Activated effector memory CD4-positive, alpha-beta T cell treated with Interleukin-2 at 50 U/mL for 16 hours (primary cell): ENCODE measurements around the gene CDK11A.
"Not testable (repeated sequence)": the region's sequence is repeated elsewhere in the genome, so short reads cannot be mapped to it uniquely, and the experiment has no call there.

ENCODE experiments used
- DNase-seq: peaks from one replicate; pipeline ENCODE4 v3.0.0-alpha.2; 2020

CDK11A gene

DNA sequence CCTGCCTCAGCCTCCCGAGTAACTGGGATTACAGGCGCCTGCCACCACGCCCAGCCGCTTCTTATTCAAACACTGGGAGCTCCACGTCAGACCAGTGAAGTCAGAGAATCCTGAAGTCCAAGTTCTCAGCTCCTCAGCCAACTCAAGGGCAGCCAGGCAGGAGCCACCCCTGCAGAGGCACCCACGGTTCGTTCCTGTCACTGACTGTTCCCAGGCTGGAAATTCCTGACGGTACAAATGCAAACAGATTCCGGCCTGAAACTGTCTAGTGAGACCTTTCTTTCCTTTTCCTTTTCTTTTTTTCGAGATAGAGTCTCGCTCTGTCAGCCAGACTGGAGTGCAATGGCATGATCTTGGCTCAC lies 43.3 kb downstream of the CDK11A start:
- no peak for DNase-seq

DNA sequence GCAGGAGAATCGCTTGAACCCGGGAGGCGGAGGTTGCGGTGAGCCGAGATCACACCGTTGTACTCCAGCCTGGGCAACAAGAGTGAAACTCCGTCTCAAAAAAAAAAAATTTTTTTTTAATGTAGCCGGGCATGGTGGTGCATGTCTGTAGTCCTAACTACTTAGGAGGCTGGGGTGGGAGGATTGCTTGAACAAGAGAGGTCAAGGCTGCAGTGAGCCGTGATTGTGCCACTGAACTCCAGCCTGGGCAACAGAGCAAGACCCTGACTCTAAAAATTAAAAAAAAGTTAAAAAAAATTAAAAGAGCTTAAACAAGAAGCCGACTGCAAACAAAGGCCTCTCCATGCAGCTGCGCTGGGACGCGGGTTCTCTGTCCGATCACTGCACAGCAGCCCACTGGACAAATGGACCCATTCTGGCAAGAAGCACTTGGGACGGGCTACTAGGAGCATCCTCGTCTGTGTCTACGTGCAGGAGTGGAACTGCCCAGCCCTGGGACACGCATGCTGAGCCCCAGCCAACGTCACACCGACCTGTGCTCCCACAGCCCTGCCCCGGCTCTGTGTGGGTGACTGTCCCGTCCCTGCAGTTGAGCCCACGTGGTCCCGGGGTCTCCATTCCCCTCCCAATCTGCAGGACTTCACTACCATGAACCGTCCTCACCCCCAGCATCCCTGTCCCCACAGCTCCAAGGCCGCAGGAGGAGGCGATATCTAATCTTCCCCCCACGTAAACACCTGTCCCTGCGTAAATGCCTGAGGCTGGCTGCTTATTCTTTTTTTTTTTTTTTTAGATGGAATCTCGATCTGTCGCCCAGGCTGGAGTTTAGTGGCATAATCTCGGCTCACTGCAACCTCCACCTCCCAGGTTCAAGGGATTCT lies 43.9 kb downstream of the CDK11A start:
- DNase-seq, result no peak

DNA sequence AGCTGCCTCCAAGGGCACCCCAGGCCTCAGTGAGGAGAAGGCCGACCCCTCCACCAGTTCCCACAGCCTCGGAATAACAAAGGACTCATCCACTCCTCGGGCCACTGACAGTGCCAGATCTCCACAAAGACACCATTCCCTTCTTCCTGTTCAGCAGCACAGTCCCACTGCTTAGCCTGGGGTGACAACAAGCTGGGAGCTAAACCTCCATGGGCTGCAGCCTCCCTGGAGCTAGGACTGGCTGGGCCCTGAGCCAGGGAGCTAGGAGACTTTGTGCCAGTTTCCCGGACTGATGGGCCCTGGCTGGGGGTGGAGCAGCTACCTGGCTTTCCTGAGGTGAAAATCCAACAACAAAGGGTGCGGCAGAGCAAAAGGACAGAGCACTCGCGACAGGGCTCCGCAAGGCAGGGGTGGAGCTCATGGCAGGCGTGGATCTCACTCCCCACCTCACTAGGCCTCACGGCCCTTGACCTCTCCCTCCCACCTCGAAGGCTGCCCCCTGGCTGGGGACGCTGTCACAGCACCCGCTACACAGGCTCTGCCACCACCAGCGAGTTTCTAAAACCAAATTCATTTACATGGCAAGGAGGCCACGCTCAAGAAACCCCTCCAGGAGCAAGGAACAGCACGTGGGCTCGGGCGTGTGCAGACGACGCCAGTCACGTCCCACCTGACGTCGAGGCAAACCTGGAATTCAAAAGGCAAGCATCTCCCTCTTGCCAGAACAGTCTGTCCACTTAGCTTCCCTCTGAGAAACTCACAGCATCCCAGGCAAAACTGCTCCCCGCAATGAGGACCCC lies 45.4 kb downstream of the CDK11A start:
- DNase-seq, result no peak

DNA sequence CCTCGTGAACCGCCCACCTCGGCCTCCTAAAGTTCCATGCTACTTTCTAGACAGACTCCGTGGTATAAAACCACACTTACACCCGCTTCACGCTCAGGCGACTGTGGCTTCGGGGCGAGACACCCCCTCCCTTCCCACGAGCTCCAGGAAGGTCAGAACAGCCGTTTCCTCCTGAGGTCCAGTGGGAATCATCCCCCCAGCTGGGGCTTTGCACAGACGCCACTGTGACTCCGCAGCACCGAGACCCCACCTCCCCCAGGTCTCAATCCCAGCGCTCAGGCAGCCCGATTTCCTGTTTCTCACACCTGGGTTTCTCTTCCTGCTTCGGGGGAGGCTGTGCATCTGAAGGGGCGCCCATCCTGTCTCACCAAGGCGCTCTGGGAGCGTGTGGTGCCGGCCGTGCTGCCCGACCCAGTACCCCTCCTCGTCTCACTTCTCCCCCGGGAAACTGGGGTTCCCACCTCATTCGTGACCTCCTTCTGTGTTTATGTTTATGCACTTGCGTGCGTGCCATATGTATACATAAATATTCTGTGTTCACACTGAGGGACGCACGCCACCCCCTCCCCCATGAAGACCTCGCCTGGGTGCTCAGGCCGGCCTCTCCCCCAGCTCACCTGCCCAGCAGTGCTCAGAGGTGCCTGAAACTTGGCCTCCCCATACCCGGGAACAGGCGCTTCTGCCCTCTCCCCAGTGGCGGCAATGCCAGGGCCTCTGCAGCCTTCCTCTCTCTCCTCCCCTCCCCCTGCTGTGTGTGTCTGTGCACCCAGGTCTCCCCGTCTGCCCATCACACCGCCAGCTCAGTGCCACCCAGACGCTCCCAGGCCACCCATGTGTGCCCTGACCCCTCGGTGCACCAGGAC lies 46.2 kb downstream of the CDK11A start:
- DNase-seq, result peak; percentile 60

DNA sequence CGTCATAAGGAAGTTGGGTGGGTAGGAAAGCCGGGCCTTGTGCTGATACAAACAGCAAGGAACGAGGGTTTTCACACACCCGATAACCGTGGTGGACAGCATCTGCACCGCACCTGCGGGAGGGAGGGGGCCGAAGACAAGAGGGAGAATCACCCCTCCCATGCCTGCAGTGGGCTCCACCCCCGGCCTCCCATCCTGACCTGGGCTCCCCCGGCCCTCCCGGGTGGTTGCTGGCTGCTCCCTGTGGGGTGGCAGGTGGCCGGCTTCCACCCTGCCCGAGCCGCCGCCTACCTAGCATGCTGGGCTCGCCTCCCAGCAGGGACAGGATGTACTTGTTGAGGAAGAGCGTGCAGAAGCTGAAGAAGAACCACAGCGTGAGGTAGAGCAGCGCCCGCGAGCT lies 48.1 kb downstream of the CDK11A start:
- not testable (repeated sequence) for DNase-seq

DNA sequence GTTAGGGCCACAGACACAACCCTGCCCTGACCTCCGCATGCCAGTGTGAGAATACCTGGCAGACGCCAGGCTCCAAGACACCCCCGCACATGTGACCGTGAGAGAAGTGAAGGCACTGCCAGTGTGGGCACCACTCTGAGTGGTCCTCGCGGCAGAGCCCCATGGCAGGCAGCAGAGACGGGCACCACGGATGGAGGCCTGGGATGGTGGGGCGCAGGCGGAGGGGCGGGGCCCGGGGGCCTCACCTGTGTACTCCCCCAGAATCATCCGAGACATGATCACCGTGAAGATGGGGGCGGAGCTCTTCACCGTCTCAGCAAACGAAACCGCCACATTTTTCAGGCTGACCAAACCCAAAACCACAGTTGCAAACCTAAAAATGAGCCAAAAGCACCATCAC lies 48.9 kb downstream of the CDK11A start:
- DNase-seq, result not testable (repeated sequence)

DNA sequence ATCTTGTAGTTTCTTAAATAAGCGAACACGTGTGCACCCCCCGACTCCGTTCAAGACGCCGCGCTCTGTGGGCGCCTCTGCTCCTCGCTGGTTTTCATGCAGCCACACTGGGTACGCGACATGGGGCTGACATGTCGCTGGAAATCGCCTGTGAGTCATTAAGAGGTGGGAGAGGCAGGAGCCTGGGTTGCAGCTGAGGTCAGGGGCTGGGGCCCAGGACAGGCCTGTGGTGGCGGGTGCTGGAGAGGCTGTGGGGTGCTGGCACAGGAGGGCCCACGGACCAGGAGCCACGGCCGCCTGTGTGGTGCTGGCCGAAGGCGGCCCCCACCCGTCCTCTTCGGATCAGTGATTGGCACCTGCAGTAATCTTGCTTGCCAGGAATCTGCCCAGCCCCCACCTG lies 49.4 kb downstream of the CDK11A start:
- DNase-seq, result not testable (repeated sequence)

DNA sequence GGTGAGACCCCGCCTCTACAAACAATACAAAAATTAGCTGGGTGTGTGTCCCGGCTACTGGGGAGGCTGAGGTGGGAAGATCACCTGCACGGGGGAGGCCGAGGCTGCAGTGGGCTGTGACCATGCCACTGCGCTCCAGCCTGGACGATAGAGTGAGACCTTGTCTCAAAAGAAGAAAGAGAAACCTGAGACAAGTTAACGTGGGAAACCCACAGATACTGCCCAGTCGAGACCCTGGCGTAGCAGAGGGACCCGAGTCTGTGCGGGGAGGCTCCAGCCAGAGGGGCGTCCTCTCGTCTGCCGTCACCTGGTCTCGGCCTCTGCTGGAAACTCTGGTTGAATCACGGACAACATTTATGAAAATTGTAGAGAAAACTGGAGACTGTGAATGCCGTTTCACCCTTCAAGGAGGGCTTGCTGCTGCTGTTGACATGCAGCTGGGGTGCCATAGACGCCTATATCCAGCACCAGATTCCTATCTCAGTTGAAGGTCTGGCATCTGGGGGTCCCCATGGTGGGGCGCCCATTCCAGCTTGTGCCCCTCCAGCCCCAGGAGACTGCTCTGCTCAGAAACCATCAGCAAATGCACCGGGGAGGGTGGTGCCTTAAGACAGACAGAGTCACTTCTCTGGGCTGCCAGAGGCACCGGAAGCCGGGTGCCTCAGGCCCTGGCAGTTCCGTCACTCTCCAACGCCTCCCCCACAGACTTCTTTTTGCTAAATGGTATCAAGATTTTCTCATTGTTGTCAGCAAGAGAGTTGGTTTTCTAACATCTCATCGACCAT lies 51.8 kb downstream of the CDK11A start:
- DNase-seq, result no peak

DNA sequence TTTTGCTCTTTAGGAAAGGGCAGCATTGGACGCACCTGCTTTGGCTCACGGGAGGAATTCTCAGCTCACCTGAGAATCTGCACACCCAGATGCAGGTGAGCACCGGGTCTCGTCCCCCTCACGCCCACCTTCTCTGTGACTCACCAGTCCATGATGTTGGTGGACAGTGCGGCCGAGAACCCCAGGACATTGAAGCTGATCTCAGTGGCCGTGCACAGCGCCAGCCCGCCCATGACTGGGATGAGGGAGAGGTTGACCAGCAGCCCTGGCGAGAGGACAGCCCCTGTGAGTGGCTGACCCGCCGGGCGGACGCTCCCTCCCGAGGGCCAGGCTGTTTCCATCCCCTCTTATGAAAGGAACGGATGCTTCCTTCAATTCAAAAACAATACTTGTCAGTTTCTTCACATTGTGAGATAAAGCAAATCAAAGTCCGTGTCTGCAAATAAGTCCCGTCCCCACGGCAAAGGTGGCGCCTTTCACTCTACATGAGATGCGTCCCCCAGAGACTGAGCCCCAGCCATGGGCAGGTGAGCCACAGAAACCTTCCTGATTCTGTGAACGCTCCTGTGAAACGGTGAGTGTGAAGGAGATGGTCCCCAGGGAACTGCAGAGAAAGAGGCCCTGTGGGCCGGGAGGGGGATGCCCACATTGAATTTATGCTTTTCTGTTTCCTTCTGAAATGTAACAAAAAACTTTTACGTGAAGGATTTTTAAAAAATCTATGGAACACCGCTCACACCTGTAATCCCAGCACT lies 52.6 kb downstream of the CDK11A start:
- no peak for DNase-seq

DNA sequence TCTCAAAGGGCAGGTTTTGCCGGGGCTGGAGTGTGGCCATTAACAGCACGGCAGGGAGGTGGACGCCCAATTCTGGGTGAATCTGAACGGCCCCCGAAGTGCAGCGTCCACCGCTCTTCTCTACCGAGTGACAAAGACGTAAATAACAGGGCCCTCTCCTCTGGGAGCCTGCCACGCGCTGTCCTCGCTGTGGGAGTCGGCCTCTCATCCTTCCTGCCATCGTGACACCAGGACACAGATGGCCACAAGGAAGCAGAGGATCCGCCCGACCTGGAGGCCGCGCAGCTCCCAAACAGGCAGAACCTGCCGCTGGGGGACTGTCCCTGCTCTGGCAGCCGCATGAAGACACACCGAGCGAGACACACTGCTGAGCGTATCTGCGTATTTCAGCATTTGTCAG lies 53.3 kb downstream of the CDK11A start:
- DNase-seq, result no peak

DNA sequence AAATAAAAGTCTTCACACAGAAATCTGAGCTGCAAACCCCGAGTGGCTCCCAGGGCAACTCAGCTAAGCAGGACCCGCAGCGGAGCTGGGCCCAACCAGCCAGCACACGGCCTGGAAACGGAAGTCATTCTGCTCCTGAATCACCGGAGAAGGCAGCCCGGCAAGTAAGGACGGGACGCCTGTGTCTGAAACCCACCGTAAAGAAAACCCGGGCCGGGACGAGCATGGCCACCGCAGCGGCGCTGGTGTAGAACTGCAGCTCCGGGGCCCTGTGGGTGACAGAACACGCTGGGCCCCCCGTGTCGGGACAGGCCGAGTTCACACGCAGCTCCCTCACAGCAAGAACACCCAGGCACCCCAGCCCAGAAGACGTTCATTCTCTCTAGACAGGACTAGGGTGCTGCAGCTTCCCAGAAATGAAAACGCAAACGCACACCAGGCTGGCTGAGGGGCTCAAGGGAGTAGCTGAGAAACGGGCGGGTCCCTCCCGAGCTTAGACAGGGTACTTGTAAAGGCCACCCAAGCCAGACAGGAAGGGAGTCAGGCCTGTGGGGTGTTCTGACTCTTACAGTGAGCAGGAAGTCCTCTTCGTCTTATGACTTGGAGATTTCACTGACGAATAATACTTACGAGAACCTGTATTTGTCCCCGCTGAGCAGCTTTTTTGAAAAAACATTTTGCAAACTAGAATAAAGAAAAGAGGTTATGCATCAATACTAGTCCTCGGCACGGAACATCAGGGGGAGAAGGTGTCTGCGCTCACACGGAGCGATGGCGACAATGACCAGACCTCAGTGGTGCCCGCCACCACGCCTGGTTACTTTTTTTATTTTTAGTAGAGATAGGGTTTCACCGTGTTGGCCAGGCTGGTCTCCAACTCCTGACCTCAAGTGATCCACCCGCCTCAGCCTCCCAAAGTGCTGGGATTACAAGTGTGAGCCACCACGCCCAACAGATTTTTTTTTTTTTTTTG lies 54.4 kb downstream of the CDK11A start:
- no peak for DNase-seq

DNA sequence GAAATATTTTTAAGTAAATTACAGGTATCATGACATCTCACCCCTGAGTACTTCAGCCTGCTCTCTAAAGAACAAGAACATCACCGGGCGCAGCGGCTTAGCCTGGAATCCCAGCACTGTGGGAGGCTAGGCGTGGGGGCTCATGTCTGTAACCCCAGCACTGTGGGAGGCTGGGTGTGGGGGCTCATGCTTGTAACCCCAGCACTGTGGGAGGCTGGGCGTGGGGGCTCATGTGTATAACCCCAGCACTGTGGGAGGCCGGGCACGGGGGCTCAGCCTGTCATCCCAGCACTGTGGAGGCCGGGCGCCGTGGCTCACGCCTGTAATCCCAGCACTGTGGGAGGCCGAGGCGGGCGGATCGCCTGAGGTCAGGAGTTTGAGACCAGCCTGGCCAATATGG lies 57.6 kb downstream of the CDK11A start:
- DNase-seq, result no peak

DNA sequence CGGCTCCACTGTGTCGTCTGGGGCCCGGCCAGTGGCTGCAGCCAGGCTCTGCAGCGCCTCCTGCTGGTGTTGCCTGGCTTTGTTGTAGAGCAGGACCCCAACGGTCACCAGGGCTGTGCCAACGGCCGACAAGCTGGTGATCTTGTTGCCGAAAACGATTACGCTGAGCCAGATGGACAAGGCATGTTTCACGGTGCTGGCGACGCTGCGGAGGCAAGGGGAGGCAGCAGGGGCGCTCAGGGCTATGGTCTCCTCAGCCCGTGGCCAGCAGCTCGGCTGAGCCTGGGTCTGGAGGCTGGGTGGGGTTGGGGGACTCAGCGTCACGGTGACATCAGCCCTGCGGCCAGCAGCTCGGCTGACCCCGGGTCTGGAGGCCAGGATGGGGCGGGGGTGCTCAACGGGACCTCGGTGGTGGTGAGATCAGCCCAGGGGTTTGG lies 58.3 kb downstream of the CDK11A start:
- DNase-seq, result no peak

DNA sequence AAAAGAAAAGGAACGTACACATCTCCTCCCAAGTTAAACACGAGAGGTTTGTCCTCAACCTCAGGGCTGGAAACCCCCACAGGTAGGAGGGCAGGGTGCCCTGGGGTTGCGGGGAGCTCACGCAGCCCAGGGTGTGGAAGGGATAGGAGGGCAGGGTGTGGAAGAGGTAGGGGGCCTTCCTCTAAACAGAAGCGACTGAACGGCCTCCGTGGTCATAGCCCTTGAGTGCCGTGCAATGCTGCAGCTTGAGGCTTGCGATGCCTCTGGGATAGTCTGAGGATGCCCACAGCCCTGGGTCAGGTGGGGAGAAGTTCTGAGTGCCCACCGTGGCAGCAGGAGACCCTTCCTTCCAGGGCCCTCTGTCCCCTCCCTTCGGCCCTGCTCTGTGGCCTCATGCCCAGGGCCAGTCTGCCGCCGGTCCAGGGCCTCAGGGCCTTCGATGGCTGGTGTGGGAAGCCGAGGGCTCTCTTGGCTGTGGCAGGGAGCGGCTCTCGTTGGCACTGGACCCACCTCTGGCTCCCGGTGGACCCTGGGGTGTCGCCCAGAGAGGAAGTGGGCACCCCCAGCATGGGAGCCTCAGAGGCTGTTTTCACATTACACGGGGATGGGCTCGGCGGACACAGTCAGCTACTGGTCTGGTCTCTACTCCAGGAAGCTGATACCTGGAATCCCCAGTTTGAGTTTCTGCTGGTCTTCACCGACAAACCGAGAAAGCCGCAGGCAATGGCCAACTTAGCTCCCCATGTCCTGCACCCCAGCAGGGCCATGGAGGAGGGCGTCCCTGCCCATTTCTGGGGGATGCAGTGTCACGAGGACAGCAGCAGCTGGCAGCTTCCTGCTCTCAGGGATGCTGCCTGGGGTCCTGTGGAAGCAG lies 59.0 kb downstream of the CDK11A start:
- no peak for DNase-seq

DNA sequence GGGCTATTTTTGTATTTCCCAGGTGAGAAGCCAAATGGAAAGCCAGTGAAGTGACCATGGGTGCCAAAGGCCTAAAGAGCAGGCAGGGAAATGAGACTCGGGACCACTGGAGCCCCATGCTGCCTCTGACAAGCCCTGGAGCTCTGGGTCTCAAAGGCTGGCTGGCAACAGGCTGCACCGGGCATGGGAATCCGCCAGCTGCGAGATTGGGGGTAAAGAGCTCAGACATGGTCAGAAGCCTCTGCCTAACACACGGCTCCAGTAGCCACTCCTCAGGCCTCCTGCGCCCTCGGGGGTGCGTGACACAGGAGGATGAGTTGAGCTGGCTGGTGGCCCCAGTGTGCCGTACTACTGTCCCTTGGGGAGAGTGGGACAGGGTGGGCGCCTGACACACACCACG lies 59.8 kb downstream of the CDK11A start:
- not testable (repeated sequence) for DNase-seq

DNA sequence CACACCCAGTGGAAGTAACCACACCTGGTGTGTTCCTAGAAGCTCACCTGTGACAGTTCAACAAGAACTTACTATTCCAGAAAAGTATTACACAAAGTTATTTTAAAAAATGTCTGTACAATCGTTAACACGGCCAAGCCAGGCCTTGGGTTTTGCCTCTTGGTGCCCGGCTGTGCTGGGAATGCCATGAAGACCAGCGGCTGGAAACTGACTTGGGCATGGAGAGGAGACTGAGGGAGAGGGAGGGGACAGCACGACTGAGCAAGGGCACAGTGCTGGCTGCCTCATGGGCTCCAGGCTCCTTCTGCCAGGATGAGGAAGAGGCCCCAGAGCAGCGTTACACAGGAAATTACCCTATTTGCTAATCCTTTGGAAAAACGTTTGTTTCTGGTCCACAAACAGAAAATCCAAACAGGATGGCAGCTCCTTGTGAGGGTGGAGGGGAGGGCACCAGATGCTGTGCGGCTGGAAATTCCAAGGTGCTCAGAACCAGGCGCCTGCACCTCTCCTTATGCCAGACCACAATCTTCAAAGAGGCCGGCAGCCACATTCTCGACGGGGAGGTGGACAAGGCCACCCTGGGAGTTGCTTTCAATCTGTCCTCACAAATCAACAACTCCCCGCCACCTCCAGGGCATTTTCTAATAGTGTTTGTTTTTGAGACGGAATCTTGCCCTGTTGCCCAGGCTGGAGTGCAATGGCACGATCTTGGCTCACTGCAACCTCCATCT lies 61.2 kb downstream of the CDK11A start:
- not testable (repeated sequence) for DNase-seq

DNA sequence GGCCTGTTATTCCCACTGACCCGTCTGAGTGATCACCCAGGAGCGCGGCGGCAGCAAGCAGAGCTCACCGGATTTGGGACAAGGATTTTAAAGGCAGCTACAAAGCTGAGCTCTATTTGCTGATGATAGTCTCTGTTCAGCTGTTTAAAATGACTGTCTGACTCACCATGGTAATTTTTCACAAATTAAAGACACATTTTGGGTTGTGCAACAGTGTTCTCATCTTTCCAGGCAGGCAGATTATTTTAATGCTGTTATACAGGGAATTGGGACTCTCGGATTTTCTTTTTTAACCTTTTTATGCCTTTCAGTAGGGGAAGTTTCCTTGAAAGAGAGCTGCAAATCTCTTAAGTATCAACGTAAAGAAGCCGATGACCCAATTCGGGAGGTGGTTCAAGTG lies 61.8 kb downstream of the CDK11A start:
- DNase-seq, result not testable (repeated sequence)
